GM04504 (cell line): ENCODE data around the gene ETV6.
A peak's percentile ranks its signal among the peaks of the same experiment; 100 is the strongest.

Experiments used
- DNase-seq: peaks from one replicate; pipeline ENCODE4 v3.0.0-alpha.2; 2012; ENCODE audit warnings: low read depth

ETV6 gene

GRCh38 chr12:11759899-11760298, 110.4 kb downstream of the ETV6 start:
- DNase-seq = no peak

GRCh38 chr12:11761869-11762567, 112.5 kb downstream of the ETV6 start:
- DNase-seq = no peak

GRCh38 chr12:11762723-11763326, 113.4 kb downstream of the ETV6 start:
- DNase-seq = no peak

- DNase-seq = peak; percentile 61
These were observed 114.5 kb downstream of the ETV6 start for GRCh38 chr12:11763760-11764520.

DNA sequence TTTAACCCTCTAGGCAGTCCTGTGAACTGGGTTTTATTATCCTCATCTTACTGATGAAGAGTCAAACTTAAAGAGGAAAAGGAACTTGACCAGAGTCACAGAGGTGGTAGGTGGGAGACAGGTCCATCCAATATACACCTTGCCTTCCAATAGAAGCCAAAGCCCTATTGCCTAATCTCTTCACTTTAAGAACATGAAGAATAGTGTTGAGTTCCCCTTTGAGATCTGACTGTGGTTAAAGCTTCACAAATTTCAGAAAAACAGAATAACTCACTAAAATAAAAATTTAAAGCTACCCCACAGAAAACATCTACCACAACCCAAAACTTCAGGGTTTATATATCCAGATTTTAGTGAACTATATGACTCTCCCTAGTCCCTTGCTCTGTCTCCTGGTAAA, 115.4 kb downstream of the ETV6 start:
- DNase-seq = no peak

- DNase-seq = no peak
These were observed 115.9 kb downstream of the ETV6 start for GRCh38 chr12:11765421-11765816.

DNA sequence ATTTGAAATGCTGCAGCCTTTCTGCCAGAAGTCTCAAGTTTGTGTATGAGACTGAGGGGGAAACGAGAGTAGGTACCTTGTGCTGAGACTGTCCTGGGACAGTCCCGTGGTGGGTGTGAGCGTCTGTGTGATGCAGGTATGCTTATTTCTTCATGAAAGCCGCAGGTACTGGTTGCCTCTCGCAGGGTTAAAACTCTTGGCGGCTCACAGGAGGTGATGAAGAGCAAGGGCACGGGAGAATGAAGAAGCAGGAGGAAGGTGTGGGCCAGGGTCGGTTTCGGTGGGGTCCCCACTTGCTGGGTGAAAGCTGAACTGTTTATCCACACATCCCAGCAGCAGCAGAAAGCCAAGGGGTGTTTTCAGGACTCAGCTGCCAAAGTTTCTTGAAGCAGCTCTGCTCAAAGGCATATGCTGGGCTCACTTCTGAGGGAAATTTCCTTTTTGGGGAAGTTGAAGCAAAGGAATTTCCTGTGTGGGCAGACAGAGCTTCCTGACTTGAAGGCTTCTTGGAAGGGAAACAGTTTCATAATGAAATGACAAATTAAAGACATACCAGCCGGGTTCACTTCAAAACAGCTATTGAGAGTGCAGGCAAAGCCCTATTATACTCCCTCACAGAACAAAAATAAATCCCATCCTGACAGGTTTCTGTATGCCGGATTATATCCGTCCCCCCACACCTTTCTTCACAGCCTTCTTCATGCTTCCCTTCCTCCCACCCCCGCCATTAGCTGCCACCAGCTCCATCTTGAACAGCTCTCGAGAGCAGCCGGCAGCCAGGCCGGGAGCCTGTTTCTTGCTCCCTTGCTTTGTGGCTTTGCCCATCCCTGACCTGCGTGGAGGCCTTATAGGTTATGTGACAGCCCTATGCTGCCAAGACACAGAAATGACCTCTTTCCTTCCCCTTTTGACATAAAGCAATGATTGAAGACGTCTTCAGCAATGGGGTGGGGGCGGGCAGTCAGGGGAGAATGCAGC, 116.6 kb downstream of the ETV6 start:
- DNase-seq = peak; percentile 30

DNA sequence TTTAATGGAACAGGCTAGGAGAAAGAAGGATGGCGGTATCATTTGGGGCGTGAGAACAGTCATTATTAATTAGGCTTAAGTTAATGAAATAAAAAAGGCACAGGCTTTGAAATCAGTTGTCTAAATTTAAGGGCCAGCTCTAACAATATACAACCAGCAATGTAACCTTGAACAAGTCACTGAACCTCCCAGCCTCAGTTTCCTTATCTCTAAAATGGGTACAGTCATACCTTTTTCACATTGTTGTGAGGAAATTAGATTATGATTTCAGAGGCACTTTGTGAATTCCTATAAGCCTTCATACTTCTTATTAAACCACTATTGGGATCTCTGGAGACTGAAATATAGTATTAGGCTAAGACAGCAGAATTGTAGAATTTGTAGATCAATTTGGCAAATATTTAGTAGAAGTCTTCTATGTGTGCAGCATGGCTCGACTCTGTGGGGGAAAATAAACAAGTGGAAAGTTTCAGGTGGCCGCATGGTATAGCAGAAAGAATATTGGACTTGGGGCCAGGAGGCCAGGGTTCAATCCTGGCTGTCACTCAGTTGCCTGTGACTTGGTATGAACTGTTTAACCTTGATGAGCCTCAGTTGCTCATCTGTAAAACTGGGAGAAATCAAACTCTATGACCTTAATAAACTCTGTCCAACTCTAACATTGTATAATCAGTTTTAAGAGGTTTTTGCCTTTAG, 117.7 kb downstream of the ETV6 start:
- no peak for DNase-seq

- no peak for DNase-seq
These were observed 118.3 kb downstream of the ETV6 start for GRCh38 chr12:11767798-11768197.

GRCh38 chr12:11768233-11768965, 118.9 kb downstream of the ETV6 start:
- DNase-seq = no peak

DNA sequence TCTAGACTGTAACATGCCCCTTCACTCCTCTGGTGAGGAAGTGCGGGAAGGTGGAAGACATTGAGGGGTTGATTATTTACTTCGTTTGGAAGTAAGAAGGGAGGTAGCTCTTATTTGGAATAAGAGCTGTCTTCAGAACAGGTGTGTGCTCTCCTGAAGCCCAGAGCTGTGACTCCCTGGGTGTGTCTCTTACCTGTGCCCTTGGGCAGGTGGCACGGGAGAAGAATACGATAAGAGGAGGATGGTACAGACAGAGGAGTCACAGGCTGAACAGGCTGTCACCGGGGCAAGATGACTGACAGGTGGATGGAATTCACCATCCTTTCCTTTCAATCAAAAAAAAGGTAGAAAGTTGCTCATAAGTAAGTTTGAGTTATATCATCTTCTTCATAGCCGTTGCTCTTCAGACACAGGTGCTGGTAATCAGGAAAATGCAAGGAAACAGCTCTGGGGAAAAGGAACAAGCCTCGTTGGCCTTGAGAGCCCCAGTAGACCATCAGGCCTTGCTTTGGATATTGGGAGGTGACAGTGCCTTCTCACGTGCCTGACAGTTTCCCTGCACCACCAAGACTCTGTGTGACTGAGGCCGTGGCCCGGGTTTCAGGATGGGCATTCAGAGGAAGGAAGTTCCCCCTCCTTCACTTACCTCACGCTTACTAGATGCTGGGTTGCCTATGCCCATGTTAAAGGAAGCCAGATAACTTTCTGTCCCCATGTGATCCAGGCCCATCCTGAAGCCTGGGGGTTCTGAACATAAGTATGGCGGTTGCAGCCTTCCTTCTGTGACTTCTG, 120.4 kb downstream of the ETV6 start:
- no peak for DNase-seq

DNA sequence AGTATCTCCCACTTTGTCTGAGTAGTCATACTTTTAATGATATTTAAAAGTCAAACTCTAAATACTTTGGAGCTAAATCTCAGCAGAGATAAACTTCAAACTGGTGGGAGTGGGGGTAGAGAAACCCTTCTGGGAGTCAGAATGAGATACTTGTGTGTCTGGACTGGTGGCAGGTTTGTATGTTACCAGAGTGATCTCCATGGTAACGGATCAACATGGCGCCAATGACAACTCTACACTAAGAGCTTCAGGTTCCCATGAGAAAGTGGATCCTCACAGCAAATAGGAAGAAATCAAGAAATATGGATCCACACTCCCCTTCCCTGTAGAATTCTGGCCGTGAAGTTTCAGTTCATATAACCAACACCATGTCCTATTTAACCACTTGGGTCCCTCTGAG, 121.9 kb downstream of the ETV6 start:
- DNase-seq = no peak

DNA sequence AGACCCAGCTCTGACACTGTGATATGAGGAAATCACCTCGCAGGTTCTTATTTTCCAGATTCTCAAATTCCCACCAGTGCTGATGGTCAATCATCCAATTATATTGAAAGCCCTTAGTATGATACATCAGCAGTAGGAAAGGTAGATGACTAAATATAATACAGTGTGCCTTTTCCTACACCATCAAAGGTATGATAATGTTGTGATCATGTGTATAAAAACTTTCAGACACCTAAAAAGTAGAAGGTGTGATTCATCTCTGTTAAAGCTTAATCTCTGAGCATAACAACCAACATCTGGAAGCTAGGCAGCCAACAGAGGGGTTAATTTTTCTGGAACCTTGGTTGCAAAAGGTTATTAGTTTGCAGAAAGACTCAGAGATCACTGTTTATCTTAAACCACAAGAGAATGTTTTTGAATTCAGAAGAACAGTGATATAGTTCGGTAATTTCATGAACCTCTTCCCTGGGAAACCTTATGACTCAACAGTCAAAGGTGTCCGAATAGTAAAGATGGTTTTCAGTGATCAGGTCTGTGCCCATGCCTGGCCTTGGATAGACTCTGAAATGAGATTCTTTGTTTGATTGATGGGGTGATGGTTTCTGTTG, 122.5 kb downstream of the ETV6 start:
- no peak for DNase-seq

- DNase-seq = no peak
These were observed 124.6 kb downstream of the ETV6 start for GRCh38 chr12:11773889-11774677.

- DNase-seq = no peak
These were observed 125.3 kb downstream of the ETV6 start for GRCh38 chr12:11774821-11775220.

DNA sequence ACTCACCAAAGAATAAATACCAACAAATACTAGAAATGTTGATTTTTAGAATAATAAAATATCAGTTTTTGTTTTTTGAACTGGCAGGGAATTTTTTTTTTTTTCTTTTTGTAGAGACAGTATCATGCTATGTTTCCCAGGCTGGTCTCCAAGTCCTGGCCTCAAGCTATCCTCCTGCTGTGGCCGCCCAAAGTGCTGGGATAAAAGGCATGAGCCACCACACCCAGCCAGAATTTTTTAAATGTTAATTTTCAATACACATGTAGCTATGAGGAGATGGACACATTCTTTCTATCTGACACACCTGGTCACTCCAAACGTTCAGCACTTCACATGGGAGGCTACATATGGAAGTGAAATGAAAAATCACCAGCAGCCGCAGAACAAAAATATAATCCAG, 126.8 kb downstream of the ETV6 start:
- no peak for DNase-seq

DNA sequence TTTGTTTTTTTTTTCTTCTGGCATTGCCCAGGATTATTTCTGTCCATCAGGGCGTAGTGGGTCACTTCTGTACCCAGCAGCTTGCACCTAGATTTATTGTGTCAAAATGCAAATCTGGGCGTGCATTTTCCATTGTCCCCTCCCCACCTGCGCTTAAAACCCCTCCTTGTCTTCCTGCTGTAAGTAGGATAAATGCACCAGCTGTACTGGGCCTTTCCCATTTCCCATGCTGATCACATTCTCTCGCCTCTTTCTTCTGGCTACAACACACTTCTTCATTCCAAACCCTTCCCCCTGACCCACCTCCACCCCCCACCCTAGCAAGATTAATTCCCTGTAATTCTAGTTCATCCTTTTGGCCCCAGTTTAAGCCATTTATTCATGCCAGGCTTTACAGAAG, 128.0 kb downstream of the ETV6 start:
- no peak for DNase-seq

GRCh38 chr12:11777962-11778361, 128.5 kb downstream of the ETV6 start:
- no peak for DNase-seq
